Kidney epithelial cell (primary cell): ENCODE data around the gene TFF2. TPM values are rescaled to one million over a fixed set of nuclear protein-coding genes. Genes with fewer than 3 reads are reported as not detected.

Experiments
- DNase-seq: peaks from one replicate; pipeline ENCODE4 v3.0.0-alpha.2; 2010; ENCODE audit warnings: low read depth
- H3K27me3 ChIP-seq: 2 replicates; pipeline ENCODE4 v1.6.0; 2011; ENCODE audit warnings: low read length; ENCODE audit not compliant: control insufficient read depth, insufficient read depth
- H3K36me3 ChIP-seq: 2 replicates; pipeline ENCODE4 v1.5.1; 2011; ENCODE audit warnings: low read length; ENCODE audit not compliant: control insufficient read depth, insufficient read depth
- H3K4me3 ChIP-seq: 2 replicates; pipeline ENCODE4 v1.5.1; 2011; ENCODE audit warnings: low read depth, mild to moderate bottlenecking, control low read depth, low read length
- CTCF ChIP-seq: IDR thresholded peaks from 2 replicates; pipeline ENCODE4 v1.5.1; 2011; ENCODE audit warnings: mild to moderate bottlenecking, moderate library complexity, low read length, control low read depth, inconsistent platforms; ENCODE audit not compliant: insufficient read depth, poor library complexity, severe bottlenecking
- total RNA-seq: library from RNA; depleted of rRNA; stranded (reverse); fragments of >200 nt; gene quantifications from 2 replicates; pipeline ENCODE4 v1.2.3, GENCODE V29; 2015

TFF2 gene
- total RNA-seq, 1 donor from 2014 or later, result not detected

DNA sequence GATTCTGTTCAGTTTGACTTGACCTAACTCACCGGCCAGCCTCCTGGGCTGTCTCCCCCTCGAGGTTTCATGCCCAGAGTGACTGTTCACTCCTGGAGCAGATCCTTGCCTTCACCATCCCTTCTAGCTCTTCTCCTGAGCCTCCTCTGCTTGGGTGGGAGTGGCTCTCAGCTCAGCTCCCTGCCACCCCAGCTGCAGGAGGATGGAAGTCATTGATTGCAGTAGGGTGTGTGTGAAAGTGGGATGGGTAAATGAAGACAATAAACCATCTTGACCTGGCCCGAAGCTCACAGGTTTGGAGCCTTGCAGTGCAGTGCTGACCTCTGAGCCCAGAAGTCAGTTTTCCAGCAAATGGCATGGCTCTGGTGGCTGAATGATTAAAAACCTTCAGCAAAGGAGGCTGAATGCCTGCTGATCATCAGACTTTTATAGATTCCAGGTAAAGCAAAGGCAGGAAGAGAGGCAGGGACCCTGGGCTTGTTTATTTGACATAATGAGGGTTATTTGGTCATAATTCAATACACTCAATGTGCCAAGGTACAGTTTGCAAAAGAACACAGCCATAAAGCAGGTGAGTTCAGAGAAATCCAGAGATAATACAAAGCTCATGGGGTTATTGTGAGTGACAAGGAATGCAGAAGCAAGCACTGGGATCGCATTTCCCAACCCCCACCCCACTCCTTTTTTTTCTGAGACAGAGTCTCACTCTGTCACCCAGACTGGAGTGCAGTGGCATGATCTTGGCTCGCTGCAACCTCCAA lies 18.1 kb downstream of the TFF2 start:
- no peak for TF ChIP-seq CTCF
- no peaks in the 10 kb centered on the region for H3K36me3 ChIP-seq
- no peak overlapping the region for H3K4me3 ChIP-seq
- DNase-seq, result no peak
- H3K27me3 ChIP-seq, result peaks cover 7% of the 10 kb centered on the region

DNA sequence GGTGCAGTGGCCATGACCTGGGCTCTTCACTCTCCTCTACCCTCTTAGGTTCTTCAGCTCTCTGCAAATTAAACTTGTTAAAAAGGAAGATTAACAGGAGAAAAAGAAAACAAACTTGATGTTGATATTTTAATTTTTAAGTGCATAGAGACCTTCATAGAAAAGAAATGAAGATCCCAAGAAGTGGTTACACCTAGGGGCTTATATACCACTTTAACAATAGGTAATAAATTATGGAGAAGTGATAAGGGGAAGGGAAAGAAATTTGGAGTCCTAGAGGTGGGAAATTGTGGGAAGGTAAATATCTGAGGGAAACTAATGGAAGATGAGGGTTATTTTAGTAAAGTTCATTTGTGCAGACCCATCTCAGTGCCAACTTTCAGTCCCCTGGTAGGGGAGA lies 19.1 kb downstream of the TFF2 start:
- H3K36me3 ChIP-seq, result no peaks in the 10 kb centered on the region
- peaks cover 7% of the 10 kb centered on the region for H3K27me3 ChIP-seq
- H3K4me3 ChIP-seq, result no peak overlapping the region
- DNase-seq, result no peak
- no peak for TF ChIP-seq CTCF

- H3K4me3 ChIP-seq, result no peak overlapping the region
- no peak for TF ChIP-seq CTCF
- no peak for DNase-seq
- H3K36me3 ChIP-seq, result no peaks in the 10 kb centered on the region
- peaks cover 4% of the 10 kb centered on the region for H3K27me3 ChIP-seq
Measured at GRCh38 chr21:42330380-42331371, 20.1 kb downstream of the TFF2 start.

DNA sequence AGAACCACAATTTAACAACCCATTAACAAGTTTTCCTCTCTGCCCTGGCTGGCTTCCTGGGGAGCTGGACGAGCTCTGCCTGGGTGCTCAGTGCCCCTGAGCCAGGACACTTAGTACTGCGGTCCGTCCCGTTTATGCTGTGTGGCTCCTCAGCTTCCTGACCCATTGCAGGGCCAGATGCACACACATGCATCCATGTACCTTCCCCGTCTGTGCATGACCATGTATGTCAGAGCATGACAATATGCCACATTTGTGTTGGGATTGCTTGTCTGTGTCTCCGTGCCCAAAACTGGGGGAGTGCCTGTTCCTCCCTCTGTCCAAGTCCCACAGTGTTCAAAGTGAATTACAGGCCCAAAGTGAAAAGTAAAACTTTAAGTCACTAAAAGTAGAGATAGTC lies 25.9 kb downstream of the TFF2 start:
- H3K36me3 ChIP-seq, result no peaks in the 10 kb centered on the region
- no peak for DNase-seq
- H3K27me3 ChIP-seq, result peaks cover 4% of the 10 kb centered on the region
- TF ChIP-seq CTCF, result no peak
- no peak overlapping the region for H3K4me3 ChIP-seq

- Histone ChIP-seq H3K36me3 (no peaks in the 10 kb centered on the region), H3K4me3 (no peak overlapping the region), H3K27me3 (peaks cover 4% of the 10 kb centered on the region)
- TF ChIP-seq CTCF, result no peak
- DNase-seq, result no peak
Measured at GRCh38 chr21:42321845-42322244, 28.9 kb downstream of the TFF2 start.
